Activated T-helper 1 cell treated with anti-CD3 and anti-CD28 coated beads, Interleukin-2, amount 50 U/mL, for 16 hours (primary cell): ENCODE data around the gene ATP6V1G1.

Source experiments
- DNase-seq, 2 donors: peaks; one replicate each; pipeline ENCODE4 v3.0.0-alpha.2; 2020; ENCODE audit warnings: low read depth in 1 of 2, low spot score in 1 of 2

ATP6V1G1 gene

GRCh38 chr9:114611516-114612271 is 24.1 kb downstream of the ATP6V1G1 start:
- DNase-seq, result no peak

- DNase-seq, result no peak
Observed at GRCh38 chr9:114612272-114612923, 24.8 kb downstream of the ATP6V1G1 start.

- no peak for DNase-seq
Observed at GRCh38 chr9:114613087-114613486, 25.5 kb downstream of the ATP6V1G1 start.

- DNase-seq, result no peak
Observed at GRCh38 chr9:114613919-114614318, 26.4 kb downstream of the ATP6V1G1 start.

- DNase-seq, result no peak
Observed at GRCh38 chr9:114614373-114614772, 26.8 kb downstream of the ATP6V1G1 start.

- DNase-seq, result no peak
Observed at GRCh38 chr9:114616684-114617520, 29.3 kb downstream of the ATP6V1G1 start.

GRCh38 chr9:114619191-114619761 is 31.7 kb downstream of the ATP6V1G1 start:
- DNase-seq, result no peak

- DNase-seq, result no peak
Observed at GRCh38 chr9:114621561-114621960, 34.0 kb downstream of the ATP6V1G1 start.

- no peak for DNase-seq
Observed at GRCh38 chr9:114621975-114622609, 34.5 kb downstream of the ATP6V1G1 start.

GRCh38 chr9:114624677-114625076 is 37.1 kb downstream of the ATP6V1G1 start:
- no peak for DNase-seq

- DNase-seq, result no peak
Observed at GRCh38 chr9:114626415-114627020, 38.9 kb downstream of the ATP6V1G1 start.

GRCh38 chr9:114627553-114627952 is 40.0 kb downstream of the ATP6V1G1 start:
- DNase-seq, result no peak

- DNase-seq, result no peak
Observed at GRCh38 chr9:114629563-114630090, 42.1 kb downstream of the ATP6V1G1 start.

GRCh38 chr9:114631166-114631565 is 43.6 kb downstream of the ATP6V1G1 start:
- no peak for DNase-seq

GRCh38 chr9:114633438-114634089 is 46.0 kb downstream of the ATP6V1G1 start:
- DNase-seq, result no peak

- DNase-seq, result no peak
Observed at GRCh38 chr9:114634387-114634786, 46.8 kb downstream of the ATP6V1G1 start.

GRCh38 chr9:114638404-114638803 is 50.8 kb downstream of the ATP6V1G1 start:
- no peak for DNase-seq

- DNase-seq, result no peak
Observed at GRCh38 chr9:114641967-114642366, 54.4 kb downstream of the ATP6V1G1 start.

- no peak for DNase-seq
Observed at GRCh38 chr9:114643001-114643400, 55.4 kb downstream of the ATP6V1G1 start.

- DNase-seq, result no peak
Observed at GRCh38 chr9:114643896-114644295, 56.3 kb downstream of the ATP6V1G1 start.
